Neural crest cell (in vitro differentiated cells): Measurements from ENCODE around the gene SEMA3B. TPM values are rescaled to one million over a fixed set of nuclear protein-coding genes. Genes with fewer than 3 reads are reported as not detected.

Experiments used
- DNase-seq: peaks from one replicate; pipeline ENCODE4 v3.0.0; 2021; ENCODE audit warnings: low read depth, mixed read lengths, low spot score
- H3K27ac Mint-ChIP-seq: one replicate; pipeline ENCODE4 v1.8.0; 2021; ENCODE audit warnings: mild to moderate bottlenecking, mixed read lengths; ENCODE audit not compliant: unreplicated experiment
- H3K27me3 Mint-ChIP-seq: 2 replicates; pipeline ENCODE4 v1.8.0; 2021; ENCODE audit warnings: low read depth, mild to moderate bottlenecking, mixed read lengths
- H3K36me3 Mint-ChIP-seq: 2 replicates; pipeline ENCODE4 v1.8.0; 2021; ENCODE audit warnings: low read depth, mild to moderate bottlenecking, mixed read lengths
- H3K4me1 Mint-ChIP-seq: 2 replicates; pipeline ENCODE4 v1.8.0; 2021; ENCODE audit warnings: mixed read lengths
- H3K4me3 Mint-ChIP-seq: one replicate; pipeline ENCODE4 v1.8.0; 2021; ENCODE audit warnings: mild to moderate bottlenecking, mixed read lengths
- H3K9me3 Mint-ChIP-seq: 2 replicates; pipeline ENCODE4 v1.8.0; 2021; ENCODE audit warnings: mixed read lengths
- total RNA-seq: library from RNA; stranded (reverse); gene quantifications from 2 replicates; pipeline ENCODE4 v1.2.1, GENCODE V29; 2021
- TF ChIP-seq, protein P1 (sequence below): fragments of 200-600 bp; sonication (generic); conservative IDR thresholded peaks from 2 replicates; pipeline ENCODE4 v1.5.0; 2021; ENCODE audit warnings: antibody characterized with exemption, mild to moderate bottlenecking

Gene SEMA3B
- total RNA-seq, 1 donor from 2014 or later, result 2.9 TPM

DNA sequence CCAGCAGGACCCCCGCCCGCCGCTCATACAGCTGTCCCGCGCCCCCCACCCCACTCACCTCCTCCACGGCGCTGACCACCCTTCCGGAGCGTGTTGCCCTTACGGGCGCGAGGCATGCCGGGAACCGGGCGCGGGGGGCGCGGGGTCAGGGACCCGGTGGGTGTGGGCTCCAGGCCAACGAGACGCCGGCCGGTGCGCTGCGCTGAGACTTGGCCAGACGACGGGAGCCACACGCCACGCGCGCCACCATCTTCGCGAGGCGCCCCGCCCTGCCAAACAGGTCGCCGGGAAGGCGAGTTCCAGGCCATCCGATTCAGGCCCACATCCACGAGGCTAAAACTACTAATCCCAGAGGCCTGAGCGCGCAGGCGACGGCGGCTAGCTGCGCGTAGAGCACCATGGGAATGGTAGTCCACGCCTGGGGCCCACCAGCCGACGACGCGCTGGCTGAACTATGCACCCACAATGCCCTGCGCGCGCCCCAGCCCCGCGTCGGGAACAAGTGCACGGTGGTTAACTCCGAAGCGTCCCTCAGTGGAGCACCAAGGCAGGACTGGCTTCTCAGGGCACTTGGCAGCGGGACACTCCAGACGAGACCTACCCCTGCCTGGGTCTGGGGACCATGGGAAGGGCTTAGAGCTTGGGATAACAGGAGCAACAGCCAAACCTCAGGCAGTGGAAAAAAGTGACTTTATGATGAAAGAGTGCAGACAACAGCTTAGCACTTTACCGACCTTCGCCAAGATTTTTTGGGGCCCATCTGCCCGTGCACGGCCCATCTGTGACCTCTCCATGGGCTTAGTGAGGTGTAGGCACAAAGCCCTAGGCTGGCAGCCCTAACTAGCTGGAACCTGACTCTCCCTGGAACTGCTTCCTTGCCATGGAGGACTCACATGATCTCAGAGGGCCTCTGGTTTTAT is 23.5 kb downstream of the SEMA3B start, which contains the start of gene IFRD2:
Gene IFRD2 (minus strand): TSS at position 271 of the 920 bp plus-strand sequence. CDS start 155 bp downstream, at position 116.
- Mint-ChIP-seq H3K27me3 (no peaks in the 10 kb centered on the region), H3K4me3 (peak within 1 kb of the TSS; percentile 85), H3K9me3 (no peaks in the 10 kb centered on the region), H3K4me1 (peaks cover 14% of the 10 kb centered on the region), H3K36me3 (no peaks in the 10 kb centered on the region), H3K27ac (peak within 1 kb of the TSS; percentile 97)
- TF ChIP-seq, protein P1, sequence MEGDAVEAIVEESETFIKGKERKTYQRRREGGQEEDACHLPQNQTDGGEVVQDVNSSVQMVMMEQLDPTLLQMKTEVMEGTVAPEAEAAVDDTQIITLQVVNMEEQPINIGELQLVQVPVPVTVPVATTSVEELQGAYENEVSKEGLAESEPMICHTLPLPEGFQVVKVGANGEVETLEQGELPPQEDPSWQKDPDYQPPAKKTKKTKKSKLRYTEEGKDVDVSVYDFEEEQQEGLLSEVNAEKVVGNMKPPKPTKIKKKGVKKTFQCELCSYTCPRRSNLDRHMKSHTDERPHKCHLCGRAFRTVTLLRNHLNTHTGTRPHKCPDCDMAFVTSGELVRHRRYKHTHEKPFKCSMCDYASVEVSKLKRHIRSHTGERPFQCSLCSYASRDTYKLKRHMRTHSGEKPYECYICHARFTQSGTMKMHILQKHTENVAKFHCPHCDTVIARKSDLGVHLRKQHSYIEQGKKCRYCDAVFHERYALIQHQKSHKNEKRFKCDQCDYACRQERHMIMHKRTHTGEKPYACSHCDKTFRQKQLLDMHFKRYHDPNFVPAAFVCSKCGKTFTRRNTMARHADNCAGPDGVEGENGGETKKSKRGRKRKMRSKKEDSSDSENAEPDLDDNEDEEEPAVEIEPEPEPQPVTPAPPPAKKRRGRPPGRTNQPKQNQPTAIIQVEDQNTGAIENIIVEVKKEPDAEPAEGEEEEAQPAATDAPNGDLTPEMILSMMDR, result no peak
- peak; percentile 90 for DNase-seq

- Mint-ChIP-seq H3K27me3 (no peaks in the 10 kb centered on the region), H3K4me3 (peak overlapping the region; percentile 85), H3K36me3 (no peaks in the 10 kb centered on the region), H3K9me3 (no peaks in the 10 kb centered on the region), H3K27ac (peak overlapping the region; percentile 97), H3K4me1 (peaks cover 18% of the 10 kb centered on the region)
- DNase-seq, result no peak
- TF ChIP-seq, protein P1, result no peak
Observed at GRCh38 chr3:50293079-50293801, 24.3 kb downstream of the SEMA3B start.

DNA sequence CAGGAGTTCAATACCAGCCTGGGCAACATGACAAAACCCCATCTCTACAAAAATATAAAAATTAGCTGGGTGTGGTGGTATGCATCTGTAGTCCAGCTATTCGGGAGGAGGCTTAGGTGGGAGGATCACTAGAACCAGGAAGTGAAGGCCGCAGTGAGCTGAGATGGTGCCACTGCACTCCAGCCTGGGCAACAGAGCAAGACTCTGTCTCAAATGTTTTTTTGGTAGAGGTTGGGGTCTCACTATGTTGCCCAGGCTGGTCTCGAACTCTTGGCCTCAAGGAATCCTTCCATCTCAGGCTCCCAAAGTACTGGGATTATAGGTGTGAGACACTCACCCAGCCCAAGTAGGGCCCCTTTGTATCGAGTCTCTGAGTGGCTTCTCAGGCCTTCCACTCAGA is 25.1 kb downstream of the SEMA3B start:
- Mint-ChIP-seq H3K9me3 (no peaks in the 10 kb centered on the region), H3K4me3 (peak overlapping the region; percentile 49), H3K27me3 (peaks cover 2% of the 10 kb centered on the region), H3K36me3 (no peaks in the 10 kb centered on the region), H3K4me1 (peaks cover 22% of the 10 kb centered on the region), H3K27ac (no peak overlapping the region)
- no peak for DNase-seq
- TF ChIP-seq, protein P1, result no peak

GRCh38 chr3:50294492-50295403 is 25.8 kb downstream of the SEMA3B start:
- Mint-ChIP-seq H3K27ac (no peak overlapping the region), H3K4me3 (peak overlapping the region; percentile 49), H3K36me3 (no peaks in the 10 kb centered on the region), H3K4me1 (peaks cover 28% of the 10 kb centered on the region), H3K9me3 (no peaks in the 10 kb centered on the region), H3K27me3 (peaks cover 6% of the 10 kb centered on the region)
- TF ChIP-seq, protein P1, result no peak
- no peak for DNase-seq
